ENCODE results near the gene LIN7C.

Gene LIN7C

DNA sequence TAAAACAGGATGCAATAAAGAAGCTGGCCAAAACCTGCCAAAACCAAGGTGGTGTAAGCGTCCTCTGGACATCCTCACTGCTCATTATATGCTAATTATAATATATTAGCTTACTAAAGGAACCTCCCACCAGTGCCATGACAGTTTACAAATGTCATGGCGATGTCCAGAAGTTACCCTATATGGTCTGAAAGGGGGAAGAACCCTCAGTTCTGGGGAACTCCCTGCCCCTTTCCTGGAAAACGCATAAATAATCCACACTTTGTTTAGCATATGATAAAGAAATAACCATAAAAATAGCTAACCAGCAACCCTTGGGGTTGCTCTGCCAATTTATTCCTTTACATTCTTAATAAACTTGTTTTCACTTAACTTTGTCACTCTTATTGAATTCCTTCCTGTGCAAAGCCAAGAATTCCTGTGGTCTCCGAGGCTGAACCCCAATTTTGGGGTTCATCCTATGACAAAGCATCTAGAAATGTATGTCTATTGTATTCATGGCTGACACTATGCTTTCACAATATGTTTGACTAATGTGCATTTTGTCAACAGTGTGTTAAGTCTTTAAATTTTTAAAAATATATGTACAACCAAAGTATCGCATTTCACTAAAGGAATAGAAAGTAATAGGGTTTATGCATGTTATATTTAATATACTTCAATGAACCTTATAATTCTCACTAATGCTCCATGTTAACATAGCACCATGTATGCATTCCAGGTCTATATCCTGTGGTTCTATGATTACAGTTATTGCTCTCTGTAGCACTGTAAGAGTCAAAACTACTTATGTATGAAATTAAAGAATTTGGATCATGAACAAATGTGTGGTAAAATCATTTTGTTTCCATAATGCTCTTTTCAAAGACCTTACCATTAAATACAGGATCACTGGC is 59.0 kb downstream of the LIN7C start:
- DNase-seq (ENCODE audit: low read depth in 2 of 2), result no peak

DNA sequence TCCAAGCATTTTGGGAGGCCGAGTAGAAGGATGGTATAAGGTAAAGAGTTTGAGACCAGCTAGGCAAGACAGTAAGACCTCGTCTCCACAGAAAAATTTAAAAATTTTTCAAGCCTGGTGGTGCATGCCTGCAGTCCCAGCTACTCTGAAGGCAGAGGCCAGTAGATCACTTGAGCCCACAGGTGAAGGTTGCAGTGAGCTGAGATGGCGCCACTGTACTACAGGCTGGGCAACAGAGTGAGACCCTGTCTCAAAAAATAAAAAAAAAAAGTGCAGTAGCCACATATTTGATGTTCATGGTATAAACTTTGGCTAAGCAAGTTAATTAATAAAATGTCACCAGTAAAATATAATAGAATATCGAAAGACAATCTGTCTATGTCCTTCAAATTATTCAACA is 60.9 kb downstream of the LIN7C start:
- DNase-seq (ENCODE audit: low read depth in 2 of 2), result no peak

DNA sequence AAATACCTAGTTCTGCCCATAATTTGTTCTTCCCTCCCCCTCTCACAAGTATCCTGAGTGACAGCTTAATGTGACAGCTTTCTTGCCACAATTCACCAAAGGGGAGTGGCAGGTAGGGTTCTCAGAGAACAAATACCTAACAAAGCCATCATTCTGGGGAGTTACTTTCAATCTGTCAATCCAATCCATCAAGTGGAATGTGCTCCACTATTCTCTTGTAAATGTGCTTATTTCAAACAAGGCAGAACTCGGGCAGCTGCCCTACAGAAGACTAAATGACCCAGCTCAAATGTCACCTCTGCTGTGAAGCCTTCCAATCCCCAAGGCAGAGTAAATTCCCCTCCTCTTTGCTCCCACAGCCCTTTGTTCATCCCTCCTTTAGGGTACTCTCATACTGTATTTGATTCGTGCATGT is 61.8 kb downstream of the LIN7C start:
- no peak for DNase-seq (ENCODE audit: low read depth in 2 of 2)
